Neural progenitor cell (in vitro differentiated cells): ENCODE measurements around the gene POP5. TPM values are rescaled to one million over a fixed set of nuclear protein-coding genes. Genes with fewer than 3 reads are reported as not detected.

Source experiments
- DNase-seq: peaks from one replicate; pipeline ENCODE4 v3.0.0-alpha.2; 2016; ENCODE audit warnings: low spot score
- H2AFZ ChIP-seq: fragments of 200-600 bp; sonication (generic); replicated peaks from 2 replicates; pipeline ENCODE4 v1.6.1; 2016; ENCODE audit warnings: antibody characterized with exemption
- H3F3A ChIP-seq: fragments of 200-600 bp; sonication (generic); 2 replicates; pipeline ENCODE4 v1.6.1; 2016; ENCODE audit warnings: antibody characterized with exemption, low read depth
- H3K27ac ChIP-seq: fragments of 200-600 bp; sonication (generic); 2 replicates; pipeline ENCODE4 v1.5.1; 2016; ENCODE audit warnings: mild to moderate bottlenecking
- H3K27me3 ChIP-seq: fragments of 200-600 bp; sonication (generic); 2 replicates; pipeline ENCODE4 v1.6.1; 2016; ENCODE audit warnings: mild to moderate bottlenecking, moderate library complexity
- H3K36me3 ChIP-seq: fragments of 200-600 bp; sonication (generic); 2 replicates; pipeline ENCODE4 v1.5.1; 2016
- H3K4me1 ChIP-seq: fragments of 200-600 bp; sonication (generic); 2 replicates; pipeline ENCODE4 v1.6.1; 2016; ENCODE audit warnings: mixed run types
- H3K4me2 ChIP-seq: fragments of 200-600 bp; sonication (generic); 2 replicates; pipeline ENCODE4 v1.6.1; 2016
- H3K4me3 ChIP-seq: fragments of 200-600 bp; sonication (generic); 2 replicates; pipeline ENCODE4 v1.5.1; 2016
- H3K79me2 ChIP-seq: fragments of 200-600 bp; sonication (generic); 2 replicates; pipeline ENCODE4 v1.6.1; 2016; ENCODE audit warnings: low read depth
- H3K9ac ChIP-seq: fragments of 200-600 bp; sonication (generic); 2 replicates; pipeline ENCODE4 v1.6.1; 2016
- H3K9me3 ChIP-seq: fragments of 200-600 bp; sonication (generic); 2 replicates; pipeline ENCODE4 v1.5.1; 2016; ENCODE audit warnings: low read depth
- H4K20me1 ChIP-seq: fragments of 200-600 bp; sonication (generic); 2 replicates; pipeline ENCODE4 v1.6.1; 2016; ENCODE audit warnings: low read depth
- H3K27ac Mint-ChIP-seq: 3 replicates; pipeline ENCODE4 v1.8.0; 2021; ENCODE audit warnings: mixed read lengths
- H3K27me3 Mint-ChIP-seq: 2 replicates; pipeline ENCODE4 v1.8.0; 2022; ENCODE audit warnings: low read depth, mild to moderate bottlenecking, inconsistent platforms, moderate library complexity, mixed read lengths; ENCODE audit not compliant: insufficient read depth
- H3K36me3 Mint-ChIP-seq: 3 replicates; pipeline ENCODE4 v1.8.0; 2021; ENCODE audit warnings: mixed read lengths
- H3K4me1 Mint-ChIP-seq: 3 replicates; pipeline ENCODE4 v1.8.0; 2021; ENCODE audit warnings: mixed read lengths
- H3K4me3 Mint-ChIP-seq: 3 replicates; pipeline ENCODE4 v1.8.0; 2021; ENCODE audit warnings: mild to moderate bottlenecking, moderate library complexity, mixed read lengths
- H3K9me3 Mint-ChIP-seq: 3 replicates; pipeline ENCODE4 v1.8.0; 2020; ENCODE audit warnings: mixed read lengths
- EZH2 ChIP-seq: fragments of 200-600 bp; sonication (generic); IDR thresholded peaks from 2 replicates; pipeline ENCODE4 v1.6.1; 2017; ENCODE audit warnings: antibody characterized with exemption, mild to moderate bottlenecking, moderate library complexity
- EZH2phosphoT487 ChIP-seq: fragments of 200-600 bp; sonication (generic); IDR thresholded peaks from 2 replicates; pipeline ENCODE4 v1.6.1; 2017; ENCODE audit warnings: antibody characterized with exemption
- total RNA-seq: library from RNA; depleted of rRNA; stranded (reverse); fragments of >200 nt; gene quantifications from 2 replicates; pipeline ENCODE4 v1.2.3, GENCODE V29; 2015; ENCODE audit warnings: low replicate concordance
- TF ChIP-seq, protein P1 (sequence below): fragments of 200-600 bp; sonication (generic); IDR thresholded peaks from 2 replicates; pipeline ENCODE4 v1.5.1; 2017; ENCODE audit warnings: antibody characterized with exemption, mild to moderate bottlenecking

POP5 gene
- total RNA-seq, 1 donor from 2014 or later = 42.7 TPM

DNA sequence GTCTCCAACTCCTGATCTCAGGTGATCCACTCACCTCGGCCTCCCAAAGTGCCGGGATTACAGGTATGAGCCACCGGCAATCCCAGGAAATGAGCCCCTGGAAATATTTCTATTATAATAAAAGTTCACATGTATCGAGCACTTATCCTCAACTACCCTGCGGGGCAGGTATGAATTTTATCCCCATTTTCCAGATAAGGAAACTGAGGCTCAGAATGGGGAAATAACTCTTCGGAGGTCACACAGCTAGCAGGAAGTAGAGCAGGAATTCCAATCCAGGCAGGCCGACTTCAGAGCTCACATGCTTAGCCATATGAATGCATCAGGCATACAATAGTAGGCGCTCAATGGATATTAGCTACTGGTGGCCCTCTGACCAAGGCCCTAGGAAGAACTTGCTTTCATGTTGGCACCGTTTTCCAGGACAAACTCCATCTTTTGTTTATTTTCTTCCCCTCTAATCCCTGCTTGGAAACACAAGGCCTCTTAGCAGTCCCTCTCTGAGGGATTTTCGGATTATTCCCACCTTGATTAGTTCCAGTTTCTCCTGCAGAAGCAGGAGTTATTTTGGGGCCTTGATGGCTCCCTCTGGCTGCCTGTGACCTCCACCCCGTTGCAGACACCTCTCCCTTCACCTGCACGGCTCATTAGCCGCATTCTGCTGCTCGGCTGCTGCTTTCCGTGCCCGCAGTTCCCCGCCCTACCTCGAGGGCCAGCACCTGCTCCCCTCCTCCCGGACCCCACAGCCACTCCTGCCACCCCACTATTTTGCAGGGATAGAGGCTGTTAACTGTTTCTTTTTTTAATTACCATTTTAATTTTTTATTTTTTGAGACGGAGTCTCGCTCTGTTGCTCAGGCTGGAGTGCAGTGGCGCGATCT is 18.7 kb upstream of the POP5 start:
- no peaks in the 10 kb centered on the region for H3K36me3 ChIP-seq
- peaks cover 11% of the 10 kb centered on the region for H3K27me3 Mint-ChIP-seq
- no peak overlapping the region for H3K4me3 Mint-ChIP-seq
- H3K9me3 Mint-ChIP-seq = no peaks in the 10 kb centered on the region
- DNase-seq = peak; percentile 53
- peaks cover 3% of the 10 kb centered on the region for H4K20me1 ChIP-seq
- peaks cover 23% of the 10 kb centered on the region for H3K4me1 Mint-ChIP-seq
- no peak overlapping the region for H2AFZ ChIP-seq
- H3K27ac ChIP-seq = no peak overlapping the region
- H3K9ac ChIP-seq = no peak overlapping the region
- H3K79me2 ChIP-seq = no peaks in the 10 kb centered on the region
- no peaks in the 10 kb centered on the region for H3K27me3 ChIP-seq
- H3K9me3 ChIP-seq = no peaks in the 10 kb centered on the region
- H3K4me2 ChIP-seq = peak overlapping the region; percentile 45
- TF ChIP-seq EZH2phosphoT487 (no peak), EZH2 (no peak)
- TF ChIP-seq, protein P1, sequence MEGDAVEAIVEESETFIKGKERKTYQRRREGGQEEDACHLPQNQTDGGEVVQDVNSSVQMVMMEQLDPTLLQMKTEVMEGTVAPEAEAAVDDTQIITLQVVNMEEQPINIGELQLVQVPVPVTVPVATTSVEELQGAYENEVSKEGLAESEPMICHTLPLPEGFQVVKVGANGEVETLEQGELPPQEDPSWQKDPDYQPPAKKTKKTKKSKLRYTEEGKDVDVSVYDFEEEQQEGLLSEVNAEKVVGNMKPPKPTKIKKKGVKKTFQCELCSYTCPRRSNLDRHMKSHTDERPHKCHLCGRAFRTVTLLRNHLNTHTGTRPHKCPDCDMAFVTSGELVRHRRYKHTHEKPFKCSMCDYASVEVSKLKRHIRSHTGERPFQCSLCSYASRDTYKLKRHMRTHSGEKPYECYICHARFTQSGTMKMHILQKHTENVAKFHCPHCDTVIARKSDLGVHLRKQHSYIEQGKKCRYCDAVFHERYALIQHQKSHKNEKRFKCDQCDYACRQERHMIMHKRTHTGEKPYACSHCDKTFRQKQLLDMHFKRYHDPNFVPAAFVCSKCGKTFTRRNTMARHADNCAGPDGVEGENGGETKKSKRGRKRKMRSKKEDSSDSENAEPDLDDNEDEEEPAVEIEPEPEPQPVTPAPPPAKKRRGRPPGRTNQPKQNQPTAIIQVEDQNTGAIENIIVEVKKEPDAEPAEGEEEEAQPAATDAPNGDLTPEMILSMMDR = no peak
- H3K36me3 Mint-ChIP-seq = no peaks in the 10 kb centered on the region
- peak overlapping the region; percentile 81 for H3K27ac Mint-ChIP-seq
- peaks cover 17% of the 10 kb centered on the region for H3K4me1 ChIP-seq
- no peak overlapping the region for H3K4me3 ChIP-seq
- H3F3A ChIP-seq = peaks cover 19% of the 10 kb centered on the region

DNA sequence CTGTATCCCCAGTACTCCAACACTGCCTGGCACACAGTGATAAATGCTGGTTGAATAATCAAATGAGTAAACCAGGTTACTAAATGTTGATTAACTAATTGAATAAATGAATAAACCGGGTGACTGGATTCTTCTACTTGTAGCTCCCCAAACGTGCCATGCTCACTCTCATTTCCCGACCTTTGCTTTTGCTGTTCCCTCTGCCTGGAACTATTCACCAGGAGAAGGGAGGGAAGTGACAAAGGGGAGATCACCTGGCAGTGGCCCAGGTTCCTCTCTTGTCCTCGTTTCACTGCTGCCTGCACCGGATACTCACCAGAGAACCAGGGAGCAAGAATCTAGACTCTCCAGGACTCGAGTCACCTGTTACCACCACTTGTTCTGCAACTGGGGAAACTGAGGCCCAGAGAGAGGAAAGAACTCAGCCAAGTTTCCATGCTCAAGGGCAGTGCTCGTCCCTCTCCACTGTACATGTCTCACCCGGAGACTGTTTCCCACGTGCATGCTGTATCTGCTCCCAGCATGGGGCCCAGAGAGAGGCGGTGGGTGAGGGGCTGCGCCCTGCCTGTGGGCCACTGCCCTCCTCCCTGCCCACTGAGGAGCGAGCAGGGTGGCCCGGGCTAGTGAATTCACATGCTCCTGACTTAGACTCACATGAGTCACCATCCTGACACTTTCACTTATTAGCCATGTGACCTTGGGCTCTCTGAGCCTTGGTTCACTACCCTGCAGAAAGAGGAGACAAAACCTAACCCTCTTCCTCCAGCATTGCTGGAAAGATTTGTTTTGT is 17.7 kb upstream of the POP5 start:
- no peak overlapping the region for H3K4me3 Mint-ChIP-seq
- no peak overlapping the region for H2AFZ ChIP-seq
- no peaks in the 10 kb centered on the region for H3K36me3 Mint-ChIP-seq
- H3F3A ChIP-seq = peaks cover 19% of the 10 kb centered on the region
- TF ChIP-seq EZH2phosphoT487 = no peak
- TF ChIP-seq, protein P1 = no peak
- no peak for TF ChIP-seq EZH2
- DNase-seq = no peak
- no peaks in the 10 kb centered on the region for H3K79me2 ChIP-seq
- H3K27ac ChIP-seq = no peak overlapping the region
- no peak overlapping the region for H3K4me3 ChIP-seq
- no peak overlapping the region for H3K9ac ChIP-seq
- H3K4me1 ChIP-seq = peaks cover 17% of the 10 kb centered on the region
- H3K4me1 Mint-ChIP-seq = peaks cover 23% of the 10 kb centered on the region
- peaks cover 3% of the 10 kb centered on the region for H4K20me1 ChIP-seq
- H3K27me3 ChIP-seq = no peaks in the 10 kb centered on the region
- no peaks in the 10 kb centered on the region for H3K36me3 ChIP-seq
- no peaks in the 10 kb centered on the region for H3K9me3 Mint-ChIP-seq
- H3K4me2 ChIP-seq = no peak overlapping the region
- H3K27me3 Mint-ChIP-seq = peaks cover 13% of the 10 kb centered on the region
- H3K27ac Mint-ChIP-seq = no peak overlapping the region
- H3K9me3 ChIP-seq = no peaks in the 10 kb centered on the region

DNA sequence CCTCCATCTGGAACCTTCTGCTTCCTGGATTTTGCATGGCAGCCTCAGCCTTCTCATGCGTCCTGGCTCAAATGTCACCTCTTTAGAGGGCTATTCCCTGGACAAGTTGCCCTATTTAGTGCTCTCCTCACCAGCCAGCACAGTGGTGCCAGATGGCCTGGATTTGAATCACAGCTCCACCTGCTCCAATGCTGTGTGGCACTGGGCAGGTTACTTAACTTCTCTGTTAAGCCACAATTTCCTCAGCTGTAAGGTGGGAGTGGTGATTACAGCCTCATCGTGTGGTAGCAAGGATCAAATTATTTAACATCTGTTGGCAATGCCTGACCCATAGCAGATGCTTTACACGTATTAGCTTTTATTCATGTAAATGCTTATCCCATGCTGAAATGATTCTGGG is 16.7 kb upstream of the POP5 start:
- Histone ChIP-seq H3K79me2 (no peaks in the 10 kb centered on the region), H3K27ac (no peak overlapping the region), H4K20me1 (peaks cover 3% of the 10 kb centered on the region), H3K36me3 (no peaks in the 10 kb centered on the region), H3F3A (peaks cover 19% of the 10 kb centered on the region), H3K9ac (no peak overlapping the region), H3K4me3 (no peak overlapping the region), H3K4me2 (no peak overlapping the region), H3K4me1 (peaks cover 17% of the 10 kb centered on the region), H3K9me3 (no peaks in the 10 kb centered on the region), H3K27me3 (no peaks in the 10 kb centered on the region), H2AFZ (no peak overlapping the region)
- Mint-ChIP-seq H3K4me3 (no peak overlapping the region), H3K27me3 (peaks cover 13% of the 10 kb centered on the region), H3K9me3 (no peaks in the 10 kb centered on the region), H3K27ac (peak overlapping the region; percentile 34), H3K4me1 (peaks cover 23% of the 10 kb centered on the region), H3K36me3 (no peaks in the 10 kb centered on the region)
- DNase-seq = no peak
- no peak for TF ChIP-seq EZH2phosphoT487
- no peak for TF ChIP-seq EZH2
- TF ChIP-seq, protein P1 = no peak
